Measurements from ENCODE around the gene EEF1AKMT1.

Gene EEF1AKMT1

GRCh38 chr13:20729633-20730585 is 43.9 kb downstream of the EEF1AKMT1 start:
- no peak overlapping the region for H3K27ac ChIP-seq (ENCODE audit: low read length)
- no peaks in the 10 kb centered on the region for H3K36me3 ChIP-seq (replicated peaks; ENCODE audit: low read depth, low read length)
- no peaks in the 10 kb centered on the region for H3K9me3 ChIP-seq (ENCODE audit: insufficient read depth, low read length)
- H3K4me1 ChIP-seq (ENCODE audit: low read length): no peaks in the 10 kb centered on the region
- H2AFZ ChIP-seq (ENCODE audit: low read depth, low read length): no peak overlapping the region
- H3K27me3 ChIP-seq (ENCODE audit: low read depth, low read length): no peaks in the 10 kb centered on the region
- no peak overlapping the region for H3K4me3 ChIP-seq (ENCODE audit: low read length)
- no peak overlapping the region for H3K9ac ChIP-seq (ENCODE audit: low read length)
- H4K20me1 ChIP-seq (ENCODE audit: insufficient read depth, low read length): no peaks in the 10 kb centered on the region
- TF ChIP-seq EZH2phosphoT487 (IDR thresholded peaks at IDR 0.05; ENCODE audit: low read depth) (no peak), CTCF (IDR thresholded peaks at IDR 0.05; ENCODE audit: low read depth, low read length) (no peak)
- H3K79me2 ChIP-seq (ENCODE audit: low read length): no peaks in the 10 kb centered on the region
- H3K4me2 ChIP-seq (ENCODE audit: low read length): no peak overlapping the region

GRCh38 chr13:20728579-20729311 is 45.0 kb downstream of the EEF1AKMT1 start:
- H3K27me3 ChIP-seq (ENCODE audit: low read depth, low read length): no peaks in the 10 kb centered on the region
- no peaks in the 10 kb centered on the region for H3K4me1 ChIP-seq (ENCODE audit: low read length)
- H3K9me3 ChIP-seq (ENCODE audit: insufficient read depth, low read length): no peaks in the 10 kb centered on the region
- no peaks in the 10 kb centered on the region for H4K20me1 ChIP-seq (ENCODE audit: insufficient read depth, low read length)
- H2AFZ ChIP-seq (ENCODE audit: low read depth, low read length): no peak overlapping the region
- H3K79me2 ChIP-seq (ENCODE audit: low read length): no peaks in the 10 kb centered on the region
- H3K9ac ChIP-seq (ENCODE audit: low read length): no peak overlapping the region
- no peak overlapping the region for H3K4me3 ChIP-seq (ENCODE audit: low read length)
- no peaks in the 10 kb centered on the region for H3K36me3 ChIP-seq (replicated peaks; ENCODE audit: low read depth, low read length)
- no peak for TF ChIP-seq EZH2phosphoT487 (IDR thresholded peaks at IDR 0.05; ENCODE audit: low read depth)
- no peak for TF ChIP-seq CTCF (IDR thresholded peaks at IDR 0.05; ENCODE audit: low read depth, low read length)
- no peak overlapping the region for H3K27ac ChIP-seq (ENCODE audit: low read length)
- no peak overlapping the region for H3K4me2 ChIP-seq (ENCODE audit: low read length)

GRCh38 chr13:20727856-20728255 is 45.9 kb downstream of the EEF1AKMT1 start:
- Histone ChIP-seq H3K9me3 (ENCODE audit: insufficient read depth, low read length) (no peaks in the 10 kb centered on the region), H3K27ac (ENCODE audit: low read length) (no peak overlapping the region), H3K27me3 (ENCODE audit: low read depth, low read length) (no peaks in the 10 kb centered on the region), H3K79me2 (ENCODE audit: low read length) (no peaks in the 10 kb centered on the region), H3K9ac (ENCODE audit: low read length) (no peak overlapping the region), H3K4me2 (ENCODE audit: low read length) (no peak overlapping the region), H4K20me1 (ENCODE audit: insufficient read depth, low read length) (no peaks in the 10 kb centered on the region), H3K4me1 (ENCODE audit: low read length) (no peaks in the 10 kb centered on the region), H2AFZ (ENCODE audit: low read depth, low read length) (no peak overlapping the region), H3K36me3 (replicated peaks; ENCODE audit: low read depth, low read length) (no peaks in the 10 kb centered on the region), H3K4me3 (ENCODE audit: low read length) (no peak overlapping the region)
- no peak for TF ChIP-seq CTCF (IDR thresholded peaks at IDR 0.05; ENCODE audit: low read depth, low read length)
- no peak for TF ChIP-seq EZH2phosphoT487 (IDR thresholded peaks at IDR 0.05; ENCODE audit: low read depth)

Measured in OCI-LY3 (cell line).